H1 (cell line): Measurements from ENCODE around the gene LIN37. TPM values are rescaled to one million over a fixed set of nuclear protein-coding genes. Genes with fewer than 3 reads are reported as not detected.

Experiments used
- KDM5A ChIP-seq: fragments of 200-600 bp; IDR thresholded peaks from 2 replicates; pipeline ENCODE4 v1.7.1; 2012; ENCODE audit warnings: mild to moderate bottlenecking, low read length, inconsistent platforms, mixed read lengths
- POLR2AphosphoS5 ChIP-seq: IDR thresholded peaks from 2 replicates; pipeline ENCODE4 v1.6.1; 2011; ENCODE audit warnings: low read depth, low read length
- SAP30 ChIP-seq: fragments of 300-600 bp; sonication (generic); IDR thresholded peaks from 2 replicates; pipeline ENCODE4 v1.7.1; 2012; ENCODE audit warnings: low read length, moderate library complexity, mild to moderate bottlenecking, inconsistent platforms; ENCODE audit not compliant: insufficient read depth, insufficient replicate concordance
- SIN3A ChIP-seq, 2 experiments: IDR thresholded peaks in 1 of 2; conservative IDR thresholded peaks in 1 of 2; 2 replicates each; pipeline ENCODE4 v1.6.1; 2011 to 2012; ENCODE audit warnings: low read length in 2 of 2, improper control_type of control experiment in 1 of 2, low read depth in 1 of 2, mild to moderate bottlenecking in 1 of 2
- SP1 ChIP-seq: IDR thresholded peaks from 2 replicates; pipeline ENCODE4 v1.6.1; 2011; ENCODE audit warnings: low read depth, low read length
- SRF ChIP-seq: IDR thresholded peaks from 2 replicates; pipeline ENCODE4 v1.6.1; 2011; ENCODE audit warnings: mild to moderate bottlenecking, low read depth, low read length, moderate library complexity
- polyA plus RNA-seq, 7 experiments: library from polyadenylated mRNA; depleted of rRNA in 3 of 7; stranded (reverse) in 5 of 7; unstranded in 2 of 7; fragments of >200 nt in 5 of 7; fragments of 200-250 nt in 2 of 7; gene quantifications; 1 replicate in 5 of 7; 2 replicates in 1 of 7; 4 replicates in 1 of 7; pipeline versions ENCODE4 v1.2.1 to v1.2.3, GENCODE V29; 2011 to 2013; ENCODE audit warnings: missing spikeins in 2 of 7, mixed read lengths in 2 of 7
- total RNA-seq: library from RNA; stranded (reverse); fragmentation: NEBNext Ultra II Directional; extraction: Animal tissue kit (Norgen Biotek cat#: 25700); gene quantifications from 2 replicates; pipeline ENCODE4 v1.2.1, GENCODE V29; 2021
- TF ChIP-seq, protein P1 (sequence below): fragments of 300-600 bp; sonication (generic); IDR thresholded peaks from 2 replicates; pipeline ENCODE4 v1.7.1; 2012; ENCODE audit warnings: low read length, moderate library complexity, mild to moderate bottlenecking, inconsistent platforms; ENCODE audit not compliant: insufficient replicate concordance

The LIN37 gene
- total and polyA plus RNA-seq, 2 of the 8 experiments (the other 6 are each of a cell fraction or from before 2014, with no cell fraction given), result 3.8 to 9.8 TPM

DNA sequence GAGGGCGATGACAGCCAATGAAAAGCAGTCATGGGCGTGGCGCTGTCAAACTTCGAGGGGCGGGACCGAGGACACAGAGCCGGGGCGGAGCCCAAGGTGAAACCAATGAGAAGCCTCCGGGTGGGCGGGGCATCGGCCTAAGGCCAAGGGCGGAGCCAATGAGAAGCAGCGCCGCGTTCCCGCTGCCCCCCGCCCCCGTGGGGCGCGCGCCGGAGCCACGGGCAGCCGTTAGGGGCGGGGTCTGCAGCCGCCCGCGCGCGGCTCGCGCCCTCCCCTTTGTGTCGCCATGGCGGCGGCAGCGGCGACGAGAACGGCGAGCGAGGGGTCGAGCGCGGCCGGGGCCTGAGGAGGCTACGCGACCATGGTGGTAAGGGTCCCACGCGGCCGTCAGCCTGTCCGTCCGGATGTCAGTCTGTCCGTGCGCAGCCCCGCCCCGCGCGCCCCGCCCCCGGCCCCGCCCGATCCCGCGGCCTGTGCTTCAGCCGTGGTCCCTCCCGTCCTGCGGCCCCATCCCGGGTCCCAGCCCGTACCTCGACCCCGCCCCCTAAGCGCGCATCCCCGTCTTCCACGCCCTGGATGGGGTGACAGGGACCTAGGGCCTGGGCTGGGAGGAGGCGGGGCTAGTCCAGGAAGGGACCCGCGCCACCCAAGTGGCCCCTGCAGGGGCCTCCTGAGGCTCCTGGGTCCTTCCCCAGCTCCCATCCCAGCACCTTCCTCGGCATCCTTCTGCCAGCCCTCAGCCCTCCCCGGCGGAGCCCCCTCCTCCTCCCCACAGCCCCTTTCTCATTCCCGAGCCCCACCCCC, 27.1 kb downstream of the LIN37 start, which contains the start of gene ARHGAP33 (continued):
- TF ChIP-seq, protein P1, sequence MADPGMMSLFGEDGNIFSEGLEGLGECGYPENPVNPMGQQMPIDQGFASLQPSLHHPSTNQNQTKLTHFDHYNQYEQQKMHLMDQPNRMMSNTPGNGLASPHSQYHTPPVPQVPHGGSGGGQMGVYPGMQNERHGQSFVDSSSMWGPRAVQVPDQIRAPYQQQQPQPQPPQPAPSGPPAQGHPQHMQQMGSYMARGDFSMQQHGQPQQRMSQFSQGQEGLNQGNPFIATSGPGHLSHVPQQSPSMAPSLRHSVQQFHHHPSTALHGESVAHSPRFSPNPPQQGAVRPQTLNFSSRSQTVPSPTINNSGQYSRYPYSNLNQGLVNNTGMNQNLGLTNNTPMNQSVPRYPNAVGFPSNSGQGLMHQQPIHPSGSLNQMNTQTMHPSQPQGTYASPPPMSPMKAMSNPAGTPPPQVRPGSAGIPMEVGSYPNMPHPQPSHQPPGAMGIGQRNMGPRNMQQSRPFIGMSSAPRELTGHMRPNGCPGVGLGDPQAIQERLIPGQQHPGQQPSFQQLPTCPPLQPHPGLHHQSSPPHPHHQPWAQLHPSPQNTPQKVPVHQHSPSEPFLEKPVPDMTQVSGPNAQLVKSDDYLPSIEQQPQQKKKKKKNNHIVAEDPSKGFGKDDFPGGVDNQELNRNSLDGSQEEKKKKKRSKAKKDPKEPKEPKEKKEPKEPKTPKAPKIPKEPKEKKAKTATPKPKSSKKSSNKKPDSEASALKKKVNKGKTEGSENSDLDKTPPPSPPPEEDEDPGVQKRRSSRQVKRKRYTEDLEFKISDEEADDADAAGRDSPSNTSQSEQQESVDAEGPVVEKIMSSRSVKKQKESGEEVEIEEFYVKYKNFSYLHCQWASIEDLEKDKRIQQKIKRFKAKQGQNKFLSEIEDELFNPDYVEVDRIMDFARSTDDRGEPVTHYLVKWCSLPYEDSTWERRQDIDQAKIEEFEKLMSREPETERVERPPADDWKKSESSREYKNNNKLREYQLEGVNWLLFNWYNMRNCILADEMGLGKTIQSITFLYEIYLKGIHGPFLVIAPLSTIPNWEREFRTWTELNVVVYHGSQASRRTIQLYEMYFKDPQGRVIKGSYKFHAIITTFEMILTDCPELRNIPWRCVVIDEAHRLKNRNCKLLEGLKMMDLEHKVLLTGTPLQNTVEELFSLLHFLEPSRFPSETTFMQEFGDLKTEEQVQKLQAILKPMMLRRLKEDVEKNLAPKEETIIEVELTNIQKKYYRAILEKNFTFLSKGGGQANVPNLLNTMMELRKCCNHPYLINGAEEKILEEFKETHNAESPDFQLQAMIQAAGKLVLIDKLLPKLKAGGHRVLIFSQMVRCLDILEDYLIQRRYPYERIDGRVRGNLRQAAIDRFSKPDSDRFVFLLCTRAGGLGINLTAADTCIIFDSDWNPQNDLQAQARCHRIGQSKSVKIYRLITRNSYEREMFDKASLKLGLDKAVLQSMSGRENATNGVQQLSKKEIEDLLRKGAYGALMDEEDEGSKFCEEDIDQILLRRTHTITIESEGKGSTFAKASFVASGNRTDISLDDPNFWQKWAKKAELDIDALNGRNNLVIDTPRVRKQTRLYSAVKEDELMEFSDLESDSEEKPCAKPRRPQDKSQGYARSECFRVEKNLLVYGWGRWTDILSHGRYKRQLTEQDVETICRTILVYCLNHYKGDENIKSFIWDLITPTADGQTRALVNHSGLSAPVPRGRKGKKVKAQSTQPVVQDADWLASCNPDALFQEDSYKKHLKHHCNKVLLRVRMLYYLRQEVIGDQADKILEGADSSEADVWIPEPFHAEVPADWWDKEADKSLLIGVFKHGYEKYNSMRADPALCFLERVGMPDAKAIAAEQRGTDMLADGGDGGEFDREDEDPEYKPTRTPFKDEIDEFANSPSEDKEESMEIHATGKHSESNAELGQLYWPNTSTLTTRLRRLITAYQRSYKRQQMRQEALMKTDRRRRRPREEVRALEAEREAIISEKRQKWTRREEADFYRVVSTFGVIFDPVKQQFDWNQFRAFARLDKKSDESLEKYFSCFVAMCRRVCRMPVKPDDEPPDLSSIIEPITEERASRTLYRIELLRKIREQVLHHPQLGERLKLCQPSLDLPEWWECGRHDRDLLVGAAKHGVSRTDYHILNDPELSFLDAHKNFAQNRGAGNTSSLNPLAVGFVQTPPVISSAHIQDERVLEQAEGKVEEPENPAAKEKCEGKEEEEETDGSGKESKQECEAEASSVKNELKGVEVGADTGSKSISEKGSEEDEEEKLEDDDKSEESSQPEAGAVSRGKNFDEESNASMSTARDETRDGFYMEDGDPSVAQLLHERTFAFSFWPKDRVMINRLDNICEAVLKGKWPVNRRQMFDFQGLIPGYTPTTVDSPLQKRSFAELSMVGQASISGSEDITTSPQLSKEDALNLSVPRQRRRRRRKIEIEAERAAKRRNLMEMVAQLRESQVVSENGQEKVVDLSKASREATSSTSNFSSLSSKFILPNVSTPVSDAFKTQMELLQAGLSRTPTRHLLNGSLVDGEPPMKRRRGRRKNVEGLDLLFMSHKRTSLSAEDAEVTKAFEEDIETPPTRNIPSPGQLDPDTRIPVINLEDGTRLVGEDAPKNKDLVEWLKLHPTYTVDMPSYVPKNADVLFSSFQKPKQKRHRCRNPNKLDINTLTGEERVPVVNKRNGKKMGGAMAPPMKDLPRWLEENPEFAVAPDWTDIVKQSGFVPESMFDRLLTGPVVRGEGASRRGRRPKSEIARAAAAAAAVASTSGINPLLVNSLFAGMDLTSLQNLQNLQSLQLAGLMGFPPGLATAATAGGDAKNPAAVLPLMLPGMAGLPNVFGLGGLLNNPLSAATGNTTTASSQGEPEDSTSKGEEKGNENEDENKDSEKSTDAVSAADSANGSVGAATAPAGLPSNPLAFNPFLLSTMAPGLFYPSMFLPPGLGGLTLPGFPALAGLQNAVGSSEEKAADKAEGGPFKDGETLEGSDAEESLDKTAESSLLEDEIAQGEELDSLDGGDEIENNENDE, result no peak
- TF ChIP-seq SRF (no peak), SP1 (peak; percentile 87; the same call in 1 of the 2 replicates), KDM5A (no peak), SIN3A (conservative IDR thresholded peaks at IDR 0.05 in 1 of 2, IDR thresholded peaks at IDR 0.05 in 1 of 2; ENCODE audit: low read depth in 1 of 2, low read length in 2 of 2) (peak in 1 of 2 experiments; percentile 86; a peak in 2 of 4 replicates), SAP30 (no peak), POLR2AphosphoS5 (no peak)
